Measurements from ENCODE around the gene ASL.
"Not testable (repeated sequence)": the region's sequence is repeated elsewhere in the genome, so short reads cannot be mapped to it uniquely, and the experiment has no call there.

DNA sequence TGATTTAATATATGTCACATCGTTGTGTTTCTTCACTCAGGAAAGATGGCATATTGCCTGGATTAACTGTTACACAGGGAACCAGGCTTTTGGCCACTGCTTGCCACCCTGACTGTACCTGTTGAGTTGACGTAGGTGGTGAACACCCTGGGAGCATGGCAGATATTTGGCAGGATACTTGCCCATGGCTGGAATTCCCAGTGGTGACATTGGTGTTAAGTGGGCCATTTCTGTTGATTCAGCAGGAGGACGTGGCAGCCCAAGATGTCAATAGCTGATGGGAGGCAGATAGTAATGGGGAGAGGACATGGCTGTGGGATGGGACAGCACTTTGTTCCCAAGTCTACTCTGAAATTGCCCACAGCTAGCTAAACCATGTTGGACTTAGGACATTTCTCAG, 51.6 kb downstream of the ASL start:
- TF ChIP-seq, protein P1, sequence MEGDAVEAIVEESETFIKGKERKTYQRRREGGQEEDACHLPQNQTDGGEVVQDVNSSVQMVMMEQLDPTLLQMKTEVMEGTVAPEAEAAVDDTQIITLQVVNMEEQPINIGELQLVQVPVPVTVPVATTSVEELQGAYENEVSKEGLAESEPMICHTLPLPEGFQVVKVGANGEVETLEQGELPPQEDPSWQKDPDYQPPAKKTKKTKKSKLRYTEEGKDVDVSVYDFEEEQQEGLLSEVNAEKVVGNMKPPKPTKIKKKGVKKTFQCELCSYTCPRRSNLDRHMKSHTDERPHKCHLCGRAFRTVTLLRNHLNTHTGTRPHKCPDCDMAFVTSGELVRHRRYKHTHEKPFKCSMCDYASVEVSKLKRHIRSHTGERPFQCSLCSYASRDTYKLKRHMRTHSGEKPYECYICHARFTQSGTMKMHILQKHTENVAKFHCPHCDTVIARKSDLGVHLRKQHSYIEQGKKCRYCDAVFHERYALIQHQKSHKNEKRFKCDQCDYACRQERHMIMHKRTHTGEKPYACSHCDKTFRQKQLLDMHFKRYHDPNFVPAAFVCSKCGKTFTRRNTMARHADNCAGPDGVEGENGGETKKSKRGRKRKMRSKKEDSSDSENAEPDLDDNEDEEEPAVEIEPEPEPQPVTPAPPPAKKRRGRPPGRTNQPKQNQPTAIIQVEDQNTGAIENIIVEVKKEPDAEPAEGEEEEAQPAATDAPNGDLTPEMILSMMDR (IDR thresholded peaks at IDR 0.05 in 2 of 3, conservative IDR thresholded peaks at IDR 0.05 in 1 of 3; ENCODE audit: borderline replicate concordance in 1 of 3, insufficient read depth in 1 of 3, low read depth in 2 of 3, low read length in 2 of 3): not testable (repeated sequence)
- not testable (repeated sequence) for TF ChIP-seq POLR2AphosphoS5 (IDR thresholded peaks at IDR 0.05; ENCODE audit: low read depth, low read length); EZH2phosphoT487 (IDR thresholded peaks at IDR 0.05; ENCODE audit: borderline replicate concordance); POLR2A (IDR thresholded peaks at IDR 0.05; ENCODE audit: borderline replicate concordance, extremely low read depth, insufficient read depth, insufficient read length); ELF1 (IDR thresholded peaks at IDR 0.05; ENCODE audit: borderline replicate concordance, low read depth); RAD21 (IDR thresholded peaks at IDR 0.05; ENCODE audit: low read depth); EZH2 (IDR thresholded peaks at IDR 0.05); SP1 (IDR thresholded peaks at IDR 0.05; ENCODE audit: low read depth); SRF (IDR thresholded peaks at IDR 0.05; ENCODE audit: low read depth); EGR1 (IDR thresholded peaks at IDR 0.05; ENCODE audit: low read depth); CEBPB (IDR thresholded peaks at IDR 0.05; ENCODE audit: low read depth); YY1 (IDR thresholded peaks at IDR 0.05; ENCODE audit: extremely low read depth, insufficient replicate concordance, low read depth, low read length)
- TF ChIP-seq, protein P2, sequence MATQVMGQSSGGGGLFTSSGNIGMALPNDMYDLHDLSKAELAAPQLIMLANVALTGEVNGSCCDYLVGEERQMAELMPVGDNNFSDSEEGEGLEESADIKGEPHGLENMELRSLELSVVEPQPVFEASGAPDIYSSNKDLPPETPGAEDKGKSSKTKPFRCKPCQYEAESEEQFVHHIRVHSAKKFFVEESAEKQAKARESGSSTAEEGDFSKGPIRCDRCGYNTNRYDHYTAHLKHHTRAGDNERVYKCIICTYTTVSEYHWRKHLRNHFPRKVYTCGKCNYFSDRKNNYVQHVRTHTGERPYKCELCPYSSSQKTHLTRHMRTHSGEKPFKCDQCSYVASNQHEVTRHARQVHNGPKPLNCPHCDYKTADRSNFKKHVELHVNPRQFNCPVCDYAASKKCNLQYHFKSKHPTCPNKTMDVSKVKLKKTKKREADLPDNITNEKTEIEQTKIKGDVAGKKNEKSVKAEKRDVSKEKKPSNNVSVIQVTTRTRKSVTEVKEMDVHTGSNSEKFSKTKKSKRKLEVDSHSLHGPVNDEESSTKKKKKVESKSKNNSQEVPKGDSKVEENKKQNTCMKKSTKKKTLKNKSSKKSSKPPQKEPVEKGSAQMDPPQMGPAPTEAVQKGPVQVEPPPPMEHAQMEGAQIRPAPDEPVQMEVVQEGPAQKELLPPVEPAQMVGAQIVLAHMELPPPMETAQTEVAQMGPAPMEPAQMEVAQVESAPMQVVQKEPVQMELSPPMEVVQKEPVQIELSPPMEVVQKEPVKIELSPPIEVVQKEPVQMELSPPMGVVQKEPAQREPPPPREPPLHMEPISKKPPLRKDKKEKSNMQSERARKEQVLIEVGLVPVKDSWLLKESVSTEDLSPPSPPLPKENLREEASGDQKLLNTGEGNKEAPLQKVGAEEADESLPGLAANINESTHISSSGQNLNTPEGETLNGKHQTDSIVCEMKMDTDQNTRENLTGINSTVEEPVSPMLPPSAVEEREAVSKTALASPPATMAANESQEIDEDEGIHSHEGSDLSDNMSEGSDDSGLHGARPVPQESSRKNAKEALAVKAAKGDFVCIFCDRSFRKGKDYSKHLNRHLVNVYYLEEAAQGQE (IDR thresholded peaks at IDR 0.05; ENCODE audit: low read depth): not testable (repeated sequence)
